Retinal pigment epithelial cell (primary cell): ENCODE results near the gene FRMPD2.

Source experiments
- DNase-seq: peaks from one replicate; pipeline ENCODE4 v3.0.0-alpha.2; 2010; ENCODE audit warnings: low read depth
- H3K4me3 ChIP-seq: 2 replicates; pipeline ENCODE4 v1.5.1; 2011; ENCODE audit warnings: mild to moderate bottlenecking, low read length, control low read depth, moderate library complexity
- CTCF ChIP-seq: conservative IDR thresholded peaks from 2 replicates; pipeline ENCODE4 v1.5.1; 2011; ENCODE audit warnings: low read depth, low read length, control low read depth, inconsistent platforms

The FRMPD2 gene

GRCh38 chr10:48216744-48217143, 57.8 kb downstream of the FRMPD2 start:
- no peak for TF ChIP-seq CTCF
- no peak overlapping the region for H3K4me3 ChIP-seq
- no peak for DNase-seq

- DNase-seq = no peak
- H3K4me3 ChIP-seq = no peak overlapping the region
- TF ChIP-seq CTCF = no peak
Measured at GRCh38 chr10:48216204-48216505, 58.3 kb downstream of the FRMPD2 start.

DNA sequence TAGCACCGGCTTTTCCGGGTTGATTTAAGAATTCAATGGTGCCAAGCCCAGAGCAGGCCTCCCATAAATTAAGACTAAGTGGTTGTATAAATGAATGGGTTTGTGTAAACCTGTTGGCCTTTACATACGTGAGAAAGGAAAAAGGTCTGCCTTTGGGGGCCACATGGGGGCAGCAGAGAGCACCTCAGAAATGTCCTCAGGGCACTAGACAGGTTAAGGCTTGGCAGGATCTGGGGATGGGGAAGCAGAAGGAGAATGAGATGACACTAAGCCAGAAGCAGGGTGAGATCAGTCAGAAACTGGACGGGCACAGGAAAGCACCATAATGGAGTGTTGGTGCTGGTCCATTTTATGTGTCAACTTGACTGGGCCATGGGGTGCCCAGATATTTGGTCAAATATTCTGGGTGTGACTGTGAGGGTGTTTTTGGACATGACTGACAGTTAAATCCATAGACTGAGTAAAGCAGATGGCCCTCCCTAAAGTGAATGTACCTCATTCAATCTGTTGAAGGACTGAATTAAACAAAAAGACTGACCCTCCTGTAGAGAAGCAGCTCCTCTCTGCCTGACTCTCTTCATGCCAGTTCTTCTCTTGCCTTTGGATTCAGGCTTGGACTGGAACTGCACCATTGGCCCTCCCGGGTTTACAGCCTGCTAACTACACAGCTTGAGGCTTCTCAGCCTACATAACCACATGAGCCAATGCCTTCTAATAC, 58.9 kb downstream of the FRMPD2 start:
- peak; percentile 88 for TF ChIP-seq CTCF
- no peak overlapping the region for H3K4me3 ChIP-seq
- DNase-seq = no peak

- DNase-seq = no peak
- TF ChIP-seq CTCF = no peak
- H3K4me3 ChIP-seq = no peak overlapping the region
Measured at GRCh38 chr10:48214716-48215485, 59.6 kb downstream of the FRMPD2 start.

GRCh38 chr10:48213047-48213446, 61.4 kb downstream of the FRMPD2 start:
- H3K4me3 ChIP-seq = no peak overlapping the region
- no peak for TF ChIP-seq CTCF
- DNase-seq = no peak

DNA sequence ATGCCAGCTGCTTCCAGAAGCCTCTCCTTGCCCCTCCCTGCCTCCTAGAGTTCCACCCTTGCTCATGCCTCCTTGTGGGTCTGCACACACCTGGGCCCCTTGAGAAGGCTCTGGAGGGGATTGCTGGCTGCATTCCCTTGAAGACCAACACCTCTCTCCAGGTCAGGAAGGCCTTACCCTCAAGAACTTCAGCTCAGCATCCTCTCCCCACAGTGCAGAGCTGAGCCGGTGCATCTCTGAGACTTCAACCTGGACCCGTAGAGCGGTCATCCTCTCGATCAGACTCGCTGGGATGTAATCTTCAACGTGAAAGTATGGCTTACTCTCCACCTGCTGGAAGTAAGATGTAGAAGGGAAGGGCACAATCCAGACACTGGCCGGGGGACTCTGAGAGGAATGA, 62.7 kb downstream of the FRMPD2 start:
- DNase-seq = no peak
- no peak for TF ChIP-seq CTCF
- H3K4me3 ChIP-seq = no peak overlapping the region

GRCh38 chr10:48210966-48211365, 63.5 kb downstream of the FRMPD2 start:
- TF ChIP-seq CTCF = no peak
- no peak overlapping the region for H3K4me3 ChIP-seq
- DNase-seq = no peak
